Retina (tissue), 1 donor: ENCODE results near the gene VAV2.

ENCODE experiments used
- DNase-seq: peaks from one replicate; pipeline ENCODE4 v3.0.0-alpha.2; 2016

The VAV2 gene

DNA sequence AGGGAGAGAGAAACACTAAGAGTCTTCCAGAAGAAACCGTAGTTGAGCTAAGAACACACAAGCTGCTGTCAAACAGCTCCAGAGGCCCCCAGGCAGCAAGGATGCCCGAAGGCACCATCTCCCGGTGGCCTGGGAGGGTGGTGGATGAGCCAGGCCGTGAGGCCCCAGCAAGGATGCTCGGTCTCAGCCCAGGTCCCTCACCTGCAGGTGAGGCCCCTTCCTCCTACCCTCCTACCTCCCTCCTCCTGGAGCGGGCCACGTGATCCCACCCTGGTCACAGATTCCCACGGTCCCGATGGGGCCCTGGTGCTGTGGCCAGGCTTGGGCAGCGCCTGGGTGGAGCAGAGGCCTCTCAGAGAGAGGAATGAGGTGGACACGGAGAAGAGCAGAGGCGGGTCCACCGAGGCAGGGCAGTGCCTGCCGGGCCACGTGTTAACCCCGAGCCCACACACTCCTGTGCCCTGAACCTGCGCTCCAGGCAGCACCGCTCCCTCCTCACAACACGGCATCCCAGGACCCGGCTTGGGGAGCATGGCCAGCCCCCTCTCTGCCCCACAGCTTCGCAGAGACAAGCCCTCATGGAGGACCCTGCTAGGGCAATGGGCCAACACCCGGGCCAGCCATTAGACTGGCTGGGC is 158.6 kb downstream of the VAV2 start:
- DNase-seq, result no peak

DNA sequence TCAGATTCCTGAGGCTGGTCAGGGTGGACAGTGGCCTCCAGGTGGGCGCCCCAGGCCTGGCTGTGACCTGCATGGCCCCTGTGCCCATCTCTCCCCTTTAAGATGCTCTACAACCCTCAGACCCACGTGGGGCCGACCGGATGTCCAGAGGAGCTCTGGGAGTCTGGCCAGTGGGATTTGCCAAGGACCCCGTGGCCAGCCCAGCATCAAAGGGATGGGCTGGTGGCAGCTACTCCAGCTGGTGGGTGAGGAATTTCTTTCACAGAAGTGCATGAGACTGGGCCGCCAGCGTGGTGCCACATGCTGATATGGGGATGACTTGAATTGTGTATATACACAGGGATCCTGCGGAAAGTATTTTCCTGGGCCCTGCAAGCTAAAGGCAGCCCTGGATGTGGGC is 159.2 kb downstream of the VAV2 start:
- no peak for DNase-seq

DNA sequence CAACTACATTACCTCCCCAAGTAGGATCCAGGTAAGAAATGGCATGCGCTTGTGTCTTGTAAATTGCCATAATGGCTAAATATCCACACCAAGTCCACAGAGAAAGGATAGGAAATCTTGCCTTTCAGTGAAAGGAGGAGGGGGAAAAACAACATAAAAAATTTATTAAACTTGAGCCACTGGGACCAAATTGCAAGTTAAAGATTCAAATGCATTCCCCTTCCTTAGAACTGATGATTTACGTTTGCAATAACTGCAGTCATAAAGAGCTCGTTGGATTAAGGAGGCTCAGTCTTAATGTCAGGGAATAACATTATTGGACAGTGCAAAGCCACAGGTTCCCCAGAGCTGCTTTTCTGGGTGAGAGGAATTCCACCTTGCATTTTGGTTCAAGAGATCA is 161.4 kb downstream of the VAV2 start:
- DNase-seq, result no peak

DNA sequence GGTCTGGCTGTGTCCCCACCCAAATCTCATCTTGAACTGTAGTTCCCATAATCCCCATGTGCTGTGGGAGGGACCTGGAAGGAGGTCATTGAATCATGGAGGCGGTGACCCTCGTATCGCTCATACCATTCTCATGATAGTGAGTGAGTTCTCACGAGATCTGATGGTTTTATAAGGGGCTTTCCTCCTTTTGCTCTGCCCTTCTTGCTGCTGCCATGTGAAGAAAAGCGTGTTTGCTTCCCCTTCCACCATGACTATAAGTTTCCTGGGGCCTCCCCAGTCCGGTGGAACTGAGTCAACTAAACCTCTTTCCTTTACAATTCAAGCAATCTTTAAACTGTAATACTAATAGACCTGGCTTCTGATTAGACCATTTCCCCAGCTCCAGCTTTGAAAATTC is 161.8 kb downstream of the VAV2 start:
- no peak for DNase-seq

DNA sequence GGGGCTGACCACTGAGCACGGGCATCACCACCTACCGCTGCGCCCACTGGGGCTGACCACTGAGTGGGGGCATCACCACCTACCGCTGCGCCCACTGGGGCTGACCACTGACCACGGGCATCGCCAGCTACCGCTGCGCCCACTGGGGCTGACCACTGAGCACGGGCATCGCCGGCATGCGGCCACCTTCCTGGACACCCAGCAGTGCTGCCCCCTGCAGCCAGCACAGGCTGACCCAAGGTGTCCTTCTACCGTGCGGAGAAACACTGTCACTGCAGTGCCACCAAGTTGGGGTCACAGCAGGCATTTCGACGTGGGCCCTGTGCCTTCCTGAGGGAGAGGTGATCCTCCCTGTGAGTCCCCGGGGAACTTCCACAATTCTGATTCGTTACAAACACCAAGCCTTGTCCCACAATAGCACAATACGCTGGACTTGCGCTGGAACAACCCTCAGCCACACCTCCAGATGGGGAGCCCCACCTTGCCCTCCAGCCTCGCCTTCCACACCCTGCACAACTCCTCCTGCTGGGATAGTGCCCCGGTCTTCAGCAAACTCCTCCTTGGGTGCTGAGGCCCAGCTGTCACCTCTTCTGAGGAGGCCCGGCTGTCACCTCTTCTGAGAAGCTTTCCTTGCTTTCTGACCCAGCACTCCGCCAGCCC is 163.7 kb downstream of the VAV2 start:
- no peak for DNase-seq

GRCh38 chr9:133826289-133827085 is 165.6 kb downstream of the VAV2 start:
- peak; percentile 57 for DNase-seq

DNA sequence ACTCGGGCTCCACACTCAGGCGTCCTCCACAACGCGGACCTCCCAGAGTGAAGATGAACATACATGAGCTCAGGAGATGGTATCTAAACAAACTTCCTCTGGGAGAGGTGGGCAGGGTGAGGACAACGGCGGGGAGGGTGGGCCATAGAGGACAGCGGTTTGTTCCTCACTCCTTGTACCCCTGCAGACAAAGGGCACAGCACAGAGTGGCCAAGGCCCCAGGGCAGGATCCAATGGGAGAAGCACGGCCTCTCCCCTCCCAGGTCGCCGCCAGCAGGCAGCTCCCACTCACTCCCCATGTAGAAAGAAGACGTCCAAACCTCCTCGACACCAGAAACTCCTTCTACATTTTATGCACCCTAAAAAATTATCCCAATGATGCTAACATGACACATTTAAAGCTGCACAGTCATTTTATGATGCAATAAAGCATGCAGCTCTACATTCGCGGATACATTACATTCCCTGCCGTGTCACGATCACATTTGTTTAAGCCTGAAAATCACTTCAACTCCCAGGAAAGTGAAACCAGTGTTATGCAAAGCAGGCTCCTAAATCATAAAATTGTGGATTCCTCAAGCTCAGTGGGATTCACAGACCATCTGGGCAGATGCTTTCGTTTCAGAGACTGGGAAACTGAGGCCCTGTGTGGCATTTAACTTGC is 166.4 kb downstream of the VAV2 start:
- peak; percentile 28 for DNase-seq

DNA sequence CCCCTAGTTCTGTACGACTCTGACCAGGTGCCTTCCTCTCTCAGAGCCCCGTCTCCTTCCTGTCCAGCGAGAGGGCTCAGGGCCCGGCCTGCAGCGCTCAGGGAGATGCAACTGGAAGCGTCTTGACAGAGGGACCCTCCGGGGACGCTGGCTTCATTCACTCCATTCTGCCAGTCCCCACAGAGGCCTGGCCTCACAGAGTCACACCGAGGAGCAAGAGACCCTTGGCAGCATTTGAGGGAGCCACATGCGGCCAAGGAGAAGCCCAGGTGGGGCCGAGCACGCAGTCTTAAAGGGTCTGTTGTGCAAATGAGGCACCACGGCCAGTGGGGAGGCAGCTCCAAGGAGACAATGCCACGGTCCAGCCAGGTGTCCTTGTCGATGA is 167.3 kb downstream of the VAV2 start:
- DNase-seq, result no peak

DNA sequence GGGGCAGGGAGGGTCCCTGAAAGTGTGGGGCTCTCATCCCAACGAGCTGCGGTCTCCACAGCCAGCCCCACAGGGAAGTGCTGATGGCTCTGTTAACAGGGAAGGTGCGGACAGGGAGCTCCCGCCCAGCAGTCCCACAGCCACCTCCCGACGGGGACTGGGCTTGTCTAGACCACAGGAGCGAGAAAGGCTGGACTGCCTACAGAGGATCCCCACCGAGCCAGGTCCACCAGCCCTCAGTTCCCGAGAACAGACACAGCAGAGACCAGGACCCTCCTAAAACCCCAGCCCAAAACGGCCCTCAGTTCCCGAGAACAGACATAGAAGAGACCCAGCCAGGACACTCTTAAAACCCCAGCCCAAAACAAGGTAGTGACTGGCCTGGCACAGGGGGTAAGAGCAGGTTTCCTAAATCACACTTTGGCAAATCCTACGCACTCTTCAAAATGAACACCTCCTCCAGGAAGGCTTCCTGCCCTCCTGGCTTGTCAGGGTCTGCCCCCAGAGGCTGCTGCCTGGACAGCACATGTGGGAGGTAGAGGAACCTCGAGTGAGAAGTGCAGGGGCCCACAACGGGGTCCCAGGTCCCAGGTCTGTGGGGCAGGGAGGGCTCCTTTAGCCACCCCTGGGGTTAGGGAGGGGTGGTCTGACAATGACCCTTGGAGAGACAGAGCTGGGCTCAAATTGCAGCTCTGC is 167.9 kb downstream of the VAV2 start:
- DNase-seq, result no peak

GRCh38 chr9:133823189-133824105 is 168.7 kb downstream of the VAV2 start:
- DNase-seq, result peak; percentile 49

- no peak for DNase-seq
Measured at GRCh38 chr9:133822430-133823065, 169.6 kb downstream of the VAV2 start.

GRCh38 chr9:133821601-133822429 is 170.3 kb downstream of the VAV2 start:
- DNase-seq, result no peak

DNA sequence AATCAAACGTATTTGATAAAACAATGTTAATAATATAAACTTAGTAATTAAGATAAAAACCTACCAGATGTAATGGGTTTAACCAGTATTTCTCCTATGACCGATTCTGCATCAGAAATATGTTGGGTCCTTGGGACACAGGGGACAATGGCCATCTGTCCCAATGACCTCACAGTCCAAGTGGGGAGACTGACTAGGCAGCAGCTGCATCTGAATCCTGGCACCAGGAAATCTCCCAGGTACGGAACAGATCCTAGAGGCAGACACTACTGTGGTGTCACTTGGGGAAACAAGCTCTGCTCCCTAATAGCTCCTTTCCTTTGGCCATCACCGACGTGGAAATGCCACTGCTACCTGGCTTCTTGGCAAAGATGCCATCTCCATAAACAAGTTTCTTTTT is 172.2 kb downstream of the VAV2 start:
- DNase-seq, result no peak

DNA sequence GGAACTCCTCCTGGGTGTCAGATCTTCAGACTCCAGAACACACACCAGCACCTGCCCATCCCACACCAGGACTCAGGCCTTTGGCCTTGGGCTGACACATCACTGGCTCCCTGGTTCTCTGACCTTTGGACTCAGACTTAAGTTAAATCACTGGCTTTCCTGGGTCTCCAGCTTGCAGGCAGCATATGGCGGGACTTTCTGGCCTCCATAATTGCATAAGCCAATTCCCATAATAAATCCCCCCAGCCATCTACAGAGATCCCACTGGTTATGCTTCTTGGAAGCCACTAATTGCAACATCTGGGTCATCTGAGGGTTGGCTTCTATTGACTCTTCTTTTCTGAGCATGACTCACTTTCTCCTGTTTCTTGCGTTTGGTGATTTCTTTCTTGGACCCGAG is 173.7 kb downstream of the VAV2 start:
- no peak for DNase-seq

DNA sequence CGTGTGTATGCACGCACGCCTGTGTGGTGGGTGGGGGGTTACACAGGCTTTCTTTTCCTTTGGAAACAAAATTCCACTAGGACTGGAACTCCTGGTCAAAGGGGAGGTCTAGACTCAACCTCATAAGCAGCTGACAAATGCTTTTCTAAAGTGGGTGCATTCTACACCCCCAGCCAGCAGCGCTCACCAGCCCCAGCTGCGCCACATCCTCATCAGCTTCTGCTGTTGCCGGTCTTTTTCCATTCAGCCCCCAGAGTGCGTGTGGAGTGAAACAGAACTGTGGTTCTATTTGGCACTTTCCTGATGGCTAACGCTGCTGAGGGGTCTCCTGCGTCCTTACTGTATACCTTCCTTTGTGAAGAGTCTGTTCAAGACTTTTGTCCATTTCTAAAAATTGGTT is 176.3 kb downstream of the VAV2 start:
- DNase-seq, result no peak

- no peak for DNase-seq
Measured at GRCh38 chr9:133814586-133815208, 177.4 kb downstream of the VAV2 start.

GRCh38 chr9:133813749-133814585 is 178.2 kb downstream of the VAV2 start:
- DNase-seq, result peak; percentile 72

DNA sequence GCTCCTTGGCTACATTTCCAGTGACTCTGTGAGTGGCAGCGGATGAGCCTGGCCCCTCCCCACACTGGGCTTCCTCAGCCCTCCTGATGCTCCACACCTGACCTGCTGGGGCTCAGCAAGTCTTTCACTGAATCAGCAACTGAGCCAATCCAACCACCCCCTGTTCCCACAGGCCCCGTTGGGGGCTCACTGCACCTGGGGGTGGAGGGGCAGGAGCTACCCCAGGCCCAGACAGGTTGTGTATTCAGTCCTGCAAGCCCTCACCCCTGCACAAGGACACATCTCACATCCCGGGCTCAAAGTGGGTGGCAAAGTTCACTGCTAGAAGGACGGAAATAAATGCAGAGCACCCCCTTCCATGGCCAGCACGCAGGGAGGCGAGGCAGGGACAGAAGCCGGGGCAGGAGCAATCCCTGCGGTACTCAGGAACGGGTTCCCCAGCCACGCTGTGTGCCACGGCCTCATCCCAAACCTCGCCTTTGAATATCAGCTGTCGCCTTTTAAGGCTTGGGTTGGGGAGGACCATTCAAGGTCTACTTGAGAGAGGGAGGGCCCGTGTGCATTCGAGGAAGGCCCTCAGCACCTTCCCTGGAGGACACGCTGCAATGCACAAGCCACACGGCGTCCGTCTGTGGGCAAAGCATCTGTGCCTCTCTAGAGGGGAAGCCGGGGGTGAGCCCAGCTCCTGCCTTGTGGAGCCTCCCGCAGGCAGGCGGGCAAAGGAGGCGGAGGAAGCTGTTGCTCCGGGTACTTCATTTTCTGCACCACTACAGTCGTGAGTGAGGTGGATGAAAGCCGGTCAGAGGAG is 179.0 kb downstream of the VAV2 start:
- no peak for DNase-seq
